Measurements from ENCODE around the gene PXDN. TPM values are rescaled to one million over a fixed set of nuclear protein-coding genes. Genes with fewer than 3 reads are reported as not detected.

Gene PXDN
- total RNA-seq, 1 experiment from 2014 or later = 146 TPM

GRCh38 chr2:1655461-1655860, 88.9 kb downstream of the PXDN start:
- H3K4me3 Mint-ChIP-seq = no peak overlapping the region
- no peak for ATAC-seq
- ChIA-PET POLR2A (no interaction called here), CTCF (interaction anchor here (1.1 kb wide), 1 partner anchor 104 kb away, joined by 7 read pairs; no protein-coding TSS in a partner anchor)
- DNase-seq (ENCODE audit: low spot score) = no peak
- peaks cover 36% of the 10 kb centered on the region for H3K36me3 Mint-ChIP-seq
- H3K27ac Mint-ChIP-seq = no peak overlapping the region
- H3K27me3 Mint-ChIP-seq (ENCODE audit: low read depth) = no peaks in the 10 kb centered on the region
- peaks cover 4% of the 10 kb centered on the region for H3K4me1 Mint-ChIP-seq
- H3K9me3 Mint-ChIP-seq = no peaks in the 10 kb centered on the region
- TF ChIP-seq ZNF317 (CRISPR knock-in tag; IDR thresholded peaks at IDR 0.05; ENCODE audit: borderline replicate concordance, low read depth) = no peak
- TF ChIP-seq HMGA2 (CRISPR knock-in tag; IDR thresholded peaks at IDR 0.05) = no peak
- TF ChIP-seq TCF7 (CRISPR knock-in tag; IDR thresholded peaks at IDR 0.05; ENCODE audit: low read depth) = no peak
- no peak for TF ChIP-seq ZNF232 (CRISPR knock-in tag; IDR thresholded peaks at IDR 0.05)
- TF ChIP-seq ETV6 (CRISPR knock-in tag; IDR thresholded peaks at IDR 0.05) = no peak
- no peak for TF ChIP-seq FOXP1 (CRISPR knock-in tag; IDR thresholded peaks at IDR 0.05; ENCODE audit: borderline replicate concordance)
- no peak for TF ChIP-seq ZNF671 (CRISPR knock-in tag; IDR thresholded peaks at IDR 0.05)
- TF ChIP-seq SMAD3 (CRISPR knock-in tag; IDR thresholded peaks at IDR 0.05; ENCODE audit: borderline replicate concordance) = no peak
- no peak for TF ChIP-seq CDX4 (CRISPR knock-in tag; IDR thresholded peaks at IDR 0.05; ENCODE audit: borderline replicate concordance)
- no peak for TF ChIP-seq CBFB (CRISPR knock-in tag; IDR thresholded peaks at IDR 0.05; ENCODE audit: low read depth)
- TF ChIP-seq IRF2 (CRISPR knock-in tag; IDR thresholded peaks at IDR 0.05; ENCODE audit: borderline replicate concordance, low read depth) = no peak
- no peak for TF ChIP-seq NFYB (CRISPR knock-in tag; conservative IDR thresholded peaks at IDR 0.05; ENCODE audit: low read depth)
- TF ChIP-seq GTF2I (CRISPR knock-in tag; conservative IDR thresholded peaks at IDR 0.05) = no peak
- TF ChIP-seq FOXK1 (CRISPR knock-in tag; IDR thresholded peaks at IDR 0.05) = no peak
- no peak for TF ChIP-seq TEAD1 (CRISPR knock-in tag; IDR thresholded peaks at IDR 0.05)
- TF ChIP-seq FOXJ3 (CRISPR knock-in tag; IDR thresholded peaks at IDR 0.05; ENCODE audit: borderline replicate concordance) = no peak

- Mint-ChIP-seq H3K27ac (no peak overlapping the region), H3K36me3 (peaks cover 36% of the 10 kb centered on the region), H3K4me1 (peaks cover 4% of the 10 kb centered on the region), H3K27me3 (ENCODE audit: low read depth) (no peaks in the 10 kb centered on the region), H3K9me3 (no peaks in the 10 kb centered on the region), H3K4me3 (no peak overlapping the region)
- DNase-seq (ENCODE audit: low spot score) (no peak), ATAC-seq (no peak)
- CTCF ChIA-PET = no interaction called here
- TF ChIP-seq OVOL2 (CRISPR knock-in tag; IDR thresholded peaks at IDR 0.05; ENCODE audit: borderline replicate concordance) (no peak), NR3C1 (CRISPR knock-in tag; conservative IDR thresholded peaks at IDR 0.05; ENCODE audit: low read depth) (no peak), GABPB1 (CRISPR knock-in tag; IDR thresholded peaks at IDR 0.05) (no peak), TEAD4 (CRISPR knock-in tag; IDR thresholded peaks at IDR 0.05) (no peak), ZNF219 (CRISPR knock-in tag; IDR thresholded peaks at IDR 0.05; ENCODE audit: borderline replicate concordance) (no peak), ZNF671 (CRISPR knock-in tag; IDR thresholded peaks at IDR 0.05) (no peak), SMAD3 (CRISPR knock-in tag; IDR thresholded peaks at IDR 0.05; ENCODE audit: borderline replicate concordance) (no peak), ZNF232 (CRISPR knock-in tag; IDR thresholded peaks at IDR 0.05) (no peak), IRF2 (CRISPR knock-in tag; IDR thresholded peaks at IDR 0.05; ENCODE audit: borderline replicate concordance, low read depth) (no peak), CTCF (IDR thresholded peaks at IDR 0.05) (no peak), PREB (CRISPR knock-in tag; IDR thresholded peaks at IDR 0.05; ENCODE audit: borderline replicate concordance) (no peak), ETV6 (CRISPR knock-in tag; IDR thresholded peaks at IDR 0.05) (no peak), MYBL2 (CRISPR knock-in tag; IDR thresholded peaks at IDR 0.05) (no peak), IRF1 (CRISPR knock-in tag; IDR thresholded peaks at IDR 0.05) (no peak)
- POLR2A ChIA-PET = no interaction called here
These were observed 89.5 kb downstream of the PXDN start for GRCh38 chr2:1654696-1655374.
